CD8-positive, alpha-beta memory T cell (primary cell): ENCODE measurements around the gene KPNA3. TPM values are rescaled to one million over a fixed set of nuclear protein-coding genes. Genes with fewer than 3 reads are reported as not detected.
"Not testable (repeated sequence)": the region's sequence is repeated elsewhere in the genome, so short reads cannot be mapped to it uniquely, and the experiment has no call there.

ENCODE experiments used
- CTCF ChIA-PET: fragments of 350-600 bp; sonication (Branson Sonifier 250); formaldehyde crosslinking; loops from one replicate; lab custom pipeline; 2021; ENCODE audit warnings: antibody characterized with exemption; lab: Charles Lee
- POLR2A ChIA-PET: fragments of 350-600 bp; sonication (Branson Sonifier 250); formaldehyde crosslinking; loops from one replicate; lab custom pipeline; 2021; ENCODE audit warnings: antibody characterized with exemption; lab: Charles Lee
- DNase-seq, 5 donors: peaks; one replicate each; pipeline versions ENCODE4 v3.0.0 to v3.0.0-alpha.2; 2020 to 2022; ENCODE audit warnings: mixed read lengths in 1 of 5
- H3K27ac ChIP-seq: one replicate; pipeline ENCODE4 v1.7.0; 2013; ENCODE audit warnings: low read depth, mild to moderate bottlenecking, low read length, moderate library complexity
- H3K27me3 ChIP-seq: 2 replicates; pipeline ENCODE4 v1.7.0; 2013; ENCODE audit warnings: low read length, mild to moderate bottlenecking; ENCODE audit not compliant: insufficient read depth, poor library complexity, severe bottlenecking
- H3K36me3 ChIP-seq: 2 replicates; pipeline ENCODE4 v1.7.0; 2013; ENCODE audit warnings: mild to moderate bottlenecking, low read length, moderate library complexity; ENCODE audit not compliant: insufficient read depth
- H3K4me1 ChIP-seq: 2 replicates; pipeline ENCODE4 v1.7.0; 2013; ENCODE audit warnings: mild to moderate bottlenecking, low read length, moderate library complexity; ENCODE audit not compliant: insufficient read depth
- H3K4me3 ChIP-seq: 2 replicates; pipeline ENCODE4 v1.7.0; 2013; ENCODE audit warnings: mild to moderate bottlenecking, low read length
- H3K9me3 ChIP-seq: 2 replicates; pipeline ENCODE4 v1.7.0; 2013; ENCODE audit warnings: mild to moderate bottlenecking, low read length
- H3K27ac Mint-ChIP-seq, 8 donors: one replicate each; pipeline ENCODE4 v1.8.0; 2020 to 2021; ENCODE audit warnings: mixed read lengths in 8 of 8, mild to moderate bottlenecking in 6 of 8, inconsistent platforms in 3 of 8, moderate library complexity in 3 of 8
- H3K27me3 Mint-ChIP-seq, 2 donors: one replicate each; pipeline ENCODE4 v1.8.0; 2020 to 2021; ENCODE audit warnings: mixed read lengths in 2 of 2, mild to moderate bottlenecking in 1 of 2, moderate library complexity in 1 of 2
- H3K36me3 Mint-ChIP-seq, 3 donors: one replicate each; pipeline ENCODE4 v1.8.0; 2020 to 2021; ENCODE audit warnings: mixed read lengths in 3 of 3, inconsistent platforms in 1 of 3, mild to moderate bottlenecking in 1 of 3
- H3K4me1 Mint-ChIP-seq, 3 donors: one replicate each; pipeline ENCODE4 v1.8.0; 2020 to 2021; ENCODE audit warnings: mixed read lengths in 3 of 3, inconsistent platforms in 1 of 3, mild to moderate bottlenecking in 1 of 3
- H3K4me3 Mint-ChIP-seq, 7 donors: one replicate each; pipeline ENCODE4 v1.8.0; 2020 to 2021; ENCODE audit warnings: mixed read lengths in 7 of 7, mild to moderate bottlenecking in 6 of 7, moderate library complexity in 4 of 7, inconsistent platforms in 2 of 7
- H3K9me3 Mint-ChIP-seq, 5 donors: one replicate each; pipeline ENCODE4 v1.8.0; 2020 to 2022; ENCODE audit warnings: mixed read lengths in 5 of 5, mild to moderate bottlenecking in 3 of 5, moderate library complexity in 2 of 5, inconsistent platforms in 1 of 5
- polyA plus RNA-seq: library from polyadenylated mRNA; unstranded; fragments of 300-500 nt; fragmentation: Illumina TruSeq; gene quantifications from one replicate; pipeline ENCODE4 v1.2.3, GENCODE V29; 2021
- total RNA-seq, 2 experiments: library from RNA; stranded (reverse); gene quantifications; one replicate each; pipeline ENCODE4 v1.2.3, GENCODE V29; 2021

KPNA3 gene
- total and polyA plus RNA-seq, 3 experiments from 2014 or later: 24.3 to 62.8 (median 62.7) TPM

GRCh38 chr13:49830721-49831120, 38.2 kb upstream of the KPNA3 start:
- peaks cover 11 to 23% of the 10 kb centered on the region in 2 donors for H3K27me3 Mint-ChIP-seq
- ChIA-PET POLR2A (interaction anchor here (0.6 kb wide), 1 partner anchor 186 kb away, joined by 4 read pairs; no protein-coding TSS in a partner anchor), CTCF (no interaction called here)
- Histone ChIP-seq H3K4me1 (no peaks in the 10 kb centered on the region), H3K27me3 (no peaks in the 10 kb centered on the region), H3K4me3 (no peak overlapping the region), H3K36me3 (no peaks in the 10 kb centered on the region), H3K27ac (no peak overlapping the region), H3K9me3 (no peaks in the 10 kb centered on the region)
- no peak overlapping the region for H3K27ac Mint-ChIP-seq
- peaks cover 4 to 14% (median 5%) of the 10 kb centered on the region in 5 donors for H3K9me3 Mint-ChIP-seq
- peaks cover 0 to 8% (median 0%) of the 10 kb centered on the region in 3 donors for H3K4me1 Mint-ChIP-seq
- no peak overlapping the region for H3K4me3 Mint-ChIP-seq
- no peak for DNase-seq
- H3K36me3 Mint-ChIP-seq: peaks cover 0 to 9% (median 0%) of the 10 kb centered on the region in 3 donors

GRCh38 chr13:49829715-49830114, 37.2 kb upstream of the KPNA3 start:
- peaks cover 11 to 26% of the 10 kb centered on the region in 2 donors for H3K27me3 Mint-ChIP-seq
- no peaks in the 10 kb centered on the region for H3K36me3 ChIP-seq
- no peak overlapping the region for H3K4me3 ChIP-seq
- DNase-seq: no peak
- H3K9me3 Mint-ChIP-seq: peaks cover 4 to 14% (median 5%) of the 10 kb centered on the region in 5 donors
- no peaks in the 10 kb centered on the region for H3K27me3 ChIP-seq
- no peak overlapping the region for H3K4me3 Mint-ChIP-seq
- H3K9me3 ChIP-seq: no peaks in the 10 kb centered on the region
- ChIA-PET POLR2A (no interaction called here), CTCF (no interaction called here)
- peak overlapping the region in 1 of 8 donors; percentile 22 for H3K27ac Mint-ChIP-seq
- peaks cover 0 to 8% (median 0%) of the 10 kb centered on the region in 3 donors for H3K4me1 Mint-ChIP-seq
- no peaks in the 10 kb centered on the region for H3K4me1 ChIP-seq
- H3K36me3 Mint-ChIP-seq: peaks cover 0 to 11% (median 0%) of the 10 kb centered on the region in 3 donors
- H3K27ac ChIP-seq: no peak overlapping the region

- Histone ChIP-seq H3K27me3 (no peaks in the 10 kb centered on the region), H3K4me3 (no peak overlapping the region), H3K9me3 (no peaks in the 10 kb centered on the region), H3K27ac (no peak overlapping the region), H3K36me3 (no peaks in the 10 kb centered on the region), H3K4me1 (no peaks in the 10 kb centered on the region)
- ChIA-PET POLR2A (no interaction called here), CTCF (no interaction called here)
- Mint-ChIP-seq H3K27ac (no peak overlapping the region), H3K36me3 (peaks cover 0 to 13% (median 0%) of the 10 kb centered on the region in 3 donors), H3K4me3 (no peak overlapping the region), H3K4me1 (peaks cover 0 to 8% (median 0%) of the 10 kb centered on the region in 3 donors), H3K27me3 (peaks cover 11 to 30% of the 10 kb centered on the region in 2 donors), H3K9me3 (peaks cover 4 to 14% (median 5%) of the 10 kb centered on the region in 5 donors)
- no peak for DNase-seq
Observed at GRCh38 chr13:49828453-49828852, 36.0 kb upstream of the KPNA3 start.

- peaks cover 0 to 13% (median 0%) of the 10 kb centered on the region in 3 donors for H3K36me3 Mint-ChIP-seq
- POLR2A ChIA-PET: no interaction called here
- Histone ChIP-seq H3K27me3 (no peaks in the 10 kb centered on the region), H3K36me3 (no peaks in the 10 kb centered on the region), H3K9me3 (no peaks in the 10 kb centered on the region), H3K27ac (no peak overlapping the region), H3K4me1 (no peaks in the 10 kb centered on the region), H3K4me3 (no peak overlapping the region)
- no peak overlapping the region for H3K27ac Mint-ChIP-seq
- DNase-seq: no peak
- CTCF ChIA-PET: no interaction called here
- no peak overlapping the region for H3K4me3 Mint-ChIP-seq
- peaks cover 11 to 29% of the 10 kb centered on the region in 2 donors for H3K27me3 Mint-ChIP-seq
- peaks cover 0 to 8% (median 0%) of the 10 kb centered on the region in 3 donors for H3K4me1 Mint-ChIP-seq
- H3K9me3 Mint-ChIP-seq: peaks cover 4 to 14% (median 5%) of the 10 kb centered on the region in 5 donors
Observed at GRCh38 chr13:49827891-49828290, 35.4 kb upstream of the KPNA3 start.

- no peak for DNase-seq
- no peaks in the 10 kb centered on the region for H3K27me3 ChIP-seq
- ChIA-PET CTCF (no interaction called here), POLR2A (no interaction called here)
- no peaks in the 10 kb centered on the region for H3K9me3 ChIP-seq
- H3K4me1 Mint-ChIP-seq: peaks cover 0 to 8% (median 0%) of the 10 kb centered on the region in 3 donors
- H3K4me3 ChIP-seq: no peak overlapping the region
- H3K27ac ChIP-seq: no peak overlapping the region
- H3K4me1 ChIP-seq: no peaks in the 10 kb centered on the region
- H3K9me3 Mint-ChIP-seq: peaks cover 4 to 10% (median 5%) of the 10 kb centered on the region in 5 donors
- no peak overlapping the region for H3K27ac Mint-ChIP-seq
- H3K36me3 Mint-ChIP-seq: peaks cover 0 to 13% (median 0%) of the 10 kb centered on the region in 3 donors
- H3K36me3 ChIP-seq: no peaks in the 10 kb centered on the region
- peaks cover 11 to 28% of the 10 kb centered on the region in 2 donors for H3K27me3 Mint-ChIP-seq
- H3K4me3 Mint-ChIP-seq: no peak overlapping the region
Observed at GRCh38 chr13:49827336-49827735, 34.9 kb upstream of the KPNA3 start.

- H3K4me3 Mint-ChIP-seq: peak overlapping the region in 1 of 7 donors; percentile 11
- Histone ChIP-seq H3K27me3 (no peaks in the 10 kb centered on the region), H3K4me1 (no peaks in the 10 kb centered on the region), H3K27ac (no peak overlapping the region), H3K36me3 (no peaks in the 10 kb centered on the region), H3K4me3 (no peak overlapping the region), H3K9me3 (no peaks in the 10 kb centered on the region)
- peaks cover 0 to 7% (median 0%) of the 10 kb centered on the region in 3 donors for H3K36me3 Mint-ChIP-seq
- H3K27me3 Mint-ChIP-seq: peaks cover 11 to 68% of the 10 kb centered on the region in 2 donors
- no peaks in the 10 kb centered on the region for H3K9me3 Mint-ChIP-seq
- CTCF ChIA-PET: no interaction called here
- no peaks in the 10 kb centered on the region for H3K4me1 Mint-ChIP-seq
- DNase-seq: no peak
- POLR2A ChIA-PET: no interaction called here
- H3K27ac Mint-ChIP-seq: no peak overlapping the region
Observed at GRCh38 chr13:49821216-49822009, 28.9 kb upstream of the KPNA3 start.

- CTCF ChIA-PET: no interaction called here
- Mint-ChIP-seq H3K36me3 (peaks cover 0 to 4% (median 0%) of the 10 kb centered on the region in 3 donors), H3K27ac (no peak overlapping the region), H3K4me3 (no peak overlapping the region), H3K4me1 (no peaks in the 10 kb centered on the region), H3K27me3 (peaks cover 6 to 63% of the 10 kb centered on the region in 2 donors), H3K9me3 (no peaks in the 10 kb centered on the region)
- no peak overlapping the region for H3K27ac ChIP-seq
- H3K9me3 ChIP-seq: no peaks in the 10 kb centered on the region
- POLR2A ChIA-PET: no interaction called here
- H3K27me3 ChIP-seq: no peaks in the 10 kb centered on the region
- DNase-seq: no peak
- no peaks in the 10 kb centered on the region for H3K4me1 ChIP-seq
- H3K4me3 ChIP-seq: no peak overlapping the region
- no peaks in the 10 kb centered on the region for H3K36me3 ChIP-seq
Observed at GRCh38 chr13:49820591-49821215, 28.2 kb upstream of the KPNA3 start.

GRCh38 chr13:49816047-49816446, 23.6 kb upstream of the KPNA3 start:
- H3K36me3 ChIP-seq, H3K9me3 ChIP-seq, H3K36me3 Mint-ChIP-seq, CTCF ChIA-PET, H3K27ac ChIP-seq, H3K27ac Mint-ChIP-seq, H3K4me1 ChIP-seq, POLR2A ChIA-PET, H3K27me3 ChIP-seq, H3K9me3 Mint-ChIP-seq, H3K4me1 Mint-ChIP-seq, H3K4me3 Mint-ChIP-seq, H3K4me3 ChIP-seq, DNase-seq: not testable (repeated sequence)
- peaks cover 2 to 41% of the 10 kb centered on the region in 2 donors for H3K27me3 Mint-ChIP-seq
